HG03039 (cell line): ENCODE results near the gene IMPA2.
A peak's percentile ranks its signal among the peaks of the same experiment; 100 is the strongest.

Experiments used
- ATAC-seq: cut with Tn5 transposase; IDR thresholded peaks from one replicate; pipeline ENCODE4 v1.9.1; 2021; ENCODE audit warnings: mild to moderate bottlenecking, moderate library complexity; ENCODE audit not compliant: unreplicated experiment

The IMPA2 gene

GRCh38 chr18:12046046-12046750 lies 64.9 kb downstream of the IMPA2 start:
- no peak for ATAC-seq

GRCh38 chr18:12046751-12047335 lies 65.5 kb downstream of the IMPA2 start:
- no peak for ATAC-seq

- no peak for ATAC-seq
Observed at GRCh38 chr18:12048010-12048826, 66.9 kb downstream of the IMPA2 start.

DNA sequence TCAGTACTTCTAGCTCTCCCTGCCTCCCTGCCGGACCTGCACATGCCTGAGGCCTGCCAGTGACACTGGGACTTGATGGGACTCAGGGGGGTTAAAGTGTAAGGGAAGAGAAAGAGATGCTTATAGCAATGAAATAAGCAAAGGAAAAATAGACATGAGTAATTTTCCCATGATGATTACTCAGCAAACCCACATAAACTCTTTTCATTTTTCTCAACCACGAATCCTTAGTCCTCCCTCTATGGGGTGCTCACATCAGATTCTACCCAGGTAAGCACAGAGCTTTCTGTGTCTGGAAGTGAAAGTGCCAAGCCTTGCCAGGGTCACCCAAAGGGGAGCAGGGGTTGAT lies 67.5 kb downstream of the IMPA2 start:
- ATAC-seq, result no peak

DNA sequence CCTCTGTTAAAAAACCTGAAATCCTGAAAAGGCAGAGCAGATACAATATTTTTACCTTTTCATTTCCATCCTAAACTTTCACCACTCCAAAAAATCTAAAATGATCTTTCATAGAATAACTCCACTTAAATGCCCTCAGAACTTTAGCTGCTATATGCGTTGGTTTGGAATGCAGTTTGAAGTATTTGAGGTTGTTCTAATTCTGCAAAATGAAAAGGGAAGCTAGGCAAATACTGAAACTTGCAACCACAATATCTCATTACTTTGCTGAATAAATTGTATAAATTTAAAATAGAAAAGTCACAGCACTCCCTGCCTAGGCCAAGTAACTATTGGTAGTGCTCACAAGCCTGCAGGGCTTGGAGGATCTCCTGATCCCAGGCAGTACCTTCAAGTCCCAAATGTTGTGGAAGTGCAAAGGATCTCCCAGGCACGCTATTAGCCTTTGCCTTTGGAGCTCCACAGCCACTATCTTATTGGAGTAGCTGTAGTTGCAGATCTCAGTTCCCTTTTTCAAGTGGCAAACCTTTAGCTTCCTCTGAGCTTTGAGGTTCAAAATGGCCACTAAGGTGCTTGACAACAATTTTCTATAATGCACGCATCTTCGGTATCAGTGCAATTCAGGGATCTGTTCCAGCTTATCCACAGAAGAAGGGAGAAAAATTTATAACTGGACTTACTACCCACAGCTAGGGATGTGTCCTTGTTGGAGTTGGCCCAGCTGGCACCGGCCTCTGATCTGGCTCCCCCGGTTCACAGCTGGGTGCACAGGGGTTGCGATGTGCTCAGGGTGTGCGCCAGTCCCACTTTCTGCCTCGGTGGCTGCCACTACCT lies 68.9 kb downstream of the IMPA2 start:
- peak; percentile 81 for ATAC-seq

GRCh38 chr18:12052866-12053265 lies 71.6 kb downstream of the IMPA2 start:
- ATAC-seq, result no peak

DNA sequence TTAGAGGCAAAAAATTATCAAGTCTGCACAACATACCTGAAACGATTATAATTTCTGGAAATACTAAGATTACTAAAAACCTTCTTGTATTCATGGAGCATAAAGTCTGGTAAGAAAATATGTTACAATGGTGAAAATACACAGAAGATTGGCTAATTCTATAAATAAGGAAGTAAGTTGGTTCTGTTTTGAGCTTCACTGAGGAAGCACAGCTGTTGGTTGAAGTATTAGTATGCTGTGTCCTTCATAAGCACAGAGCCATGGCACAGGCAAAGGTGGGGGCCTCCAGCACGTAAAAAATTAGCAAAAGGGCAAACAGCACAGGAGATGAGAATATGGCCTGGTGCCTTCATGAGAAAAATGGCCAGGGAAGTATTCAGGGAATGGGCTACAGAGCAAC lies 72.0 kb downstream of the IMPA2 start:
- ATAC-seq, result peak; percentile 46

GRCh38 chr18:12056034-12056883 lies 75.0 kb downstream of the IMPA2 start:
- no peak for ATAC-seq

DNA sequence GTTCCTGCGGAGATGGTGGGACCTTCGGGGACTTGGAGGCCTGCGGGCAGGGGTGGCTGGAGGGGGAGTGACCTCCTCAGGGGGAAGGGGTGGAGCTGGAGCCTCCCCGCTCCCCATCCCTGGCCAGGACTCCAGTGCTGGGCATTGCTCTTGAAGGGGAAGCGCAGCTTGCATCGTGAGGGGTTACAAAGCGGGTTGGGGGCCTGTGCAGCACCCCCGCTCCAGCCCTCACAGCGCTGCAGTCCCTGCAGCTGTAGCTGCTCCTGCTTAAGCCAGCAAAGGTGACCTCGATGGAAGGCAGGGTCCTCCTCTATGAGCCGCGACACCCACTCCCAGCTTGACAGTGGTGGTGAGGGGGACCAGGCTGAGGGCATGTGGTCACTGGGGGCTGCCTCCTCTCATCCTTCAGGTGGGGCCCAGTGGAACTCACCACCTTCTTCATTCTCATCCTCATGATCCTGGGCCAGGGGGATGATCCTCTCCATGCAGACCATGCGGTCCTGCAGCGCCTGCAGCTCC lies 75.6 kb downstream of the IMPA2 start:
- ATAC-seq, result no peak

DNA sequence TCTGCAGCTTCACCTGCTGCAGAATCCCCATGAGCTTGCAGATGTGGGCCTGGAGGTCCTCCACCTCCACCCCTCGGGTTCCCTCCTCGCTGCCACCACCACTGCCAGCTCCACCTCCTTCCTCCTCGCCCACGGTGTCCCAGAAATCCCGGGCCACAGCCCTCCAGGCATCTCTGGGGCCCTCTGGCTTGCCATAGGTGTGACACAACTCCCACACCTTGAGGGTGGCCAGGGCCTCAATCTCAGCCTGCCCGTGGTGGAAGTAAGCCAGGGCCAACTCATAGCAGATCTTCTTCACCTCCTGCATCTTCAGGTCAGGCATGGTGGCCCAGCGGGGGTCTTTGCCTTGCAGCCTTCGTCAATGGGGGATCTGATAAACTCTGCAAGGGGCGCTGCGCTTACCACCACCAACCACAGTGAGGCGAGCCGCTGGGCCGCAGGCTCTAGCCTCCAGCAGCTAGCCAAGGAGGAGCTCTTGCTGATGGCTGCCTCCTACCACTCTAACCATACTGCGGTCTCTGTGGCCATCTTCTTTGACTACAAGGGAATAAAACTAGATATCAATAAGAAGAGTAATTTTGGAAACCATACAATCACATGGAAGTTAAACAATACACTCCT lies 76.2 kb downstream of the IMPA2 start:
- no peak for ATAC-seq

DNA sequence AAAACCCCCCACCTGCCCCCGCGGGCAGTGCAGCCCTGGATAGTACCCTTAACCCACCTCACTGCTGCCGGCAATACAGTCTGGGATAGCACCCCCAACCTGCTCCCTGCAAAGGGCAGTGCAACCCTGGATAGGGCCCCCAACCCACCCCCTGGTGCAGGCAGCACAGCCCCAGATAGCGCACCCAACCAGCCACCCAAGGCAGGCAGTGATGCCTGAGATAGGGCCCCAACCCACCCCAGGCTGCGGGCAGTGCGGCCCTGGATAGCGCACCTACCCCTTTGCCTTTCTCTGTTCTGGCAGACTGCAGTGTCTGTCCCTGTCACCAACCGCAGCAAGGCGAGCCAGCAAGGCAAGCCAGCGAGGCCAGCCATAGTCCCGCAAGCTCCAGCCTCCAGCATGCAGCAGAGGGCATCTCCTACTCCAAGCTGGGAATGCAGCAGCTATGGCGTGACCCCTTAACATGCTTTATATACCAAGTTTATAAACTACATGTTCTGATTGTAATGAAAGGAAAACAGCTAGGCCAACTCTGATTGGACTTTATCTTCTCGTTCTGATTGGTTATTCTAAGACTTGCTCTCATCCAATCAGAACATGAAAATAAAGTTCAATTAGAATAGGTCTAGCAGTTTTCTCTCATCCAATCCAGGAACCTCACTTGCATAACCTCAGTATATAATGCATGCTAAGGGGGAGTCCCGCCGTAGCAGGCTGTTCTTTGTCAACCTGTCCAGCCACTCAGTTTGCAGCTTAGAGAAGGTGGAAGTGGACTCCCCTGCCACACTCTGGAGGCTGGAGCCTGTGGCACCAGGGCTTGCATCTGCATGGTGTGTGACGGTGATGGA lies 78.3 kb downstream of the IMPA2 start:
- no peak for ATAC-seq

DNA sequence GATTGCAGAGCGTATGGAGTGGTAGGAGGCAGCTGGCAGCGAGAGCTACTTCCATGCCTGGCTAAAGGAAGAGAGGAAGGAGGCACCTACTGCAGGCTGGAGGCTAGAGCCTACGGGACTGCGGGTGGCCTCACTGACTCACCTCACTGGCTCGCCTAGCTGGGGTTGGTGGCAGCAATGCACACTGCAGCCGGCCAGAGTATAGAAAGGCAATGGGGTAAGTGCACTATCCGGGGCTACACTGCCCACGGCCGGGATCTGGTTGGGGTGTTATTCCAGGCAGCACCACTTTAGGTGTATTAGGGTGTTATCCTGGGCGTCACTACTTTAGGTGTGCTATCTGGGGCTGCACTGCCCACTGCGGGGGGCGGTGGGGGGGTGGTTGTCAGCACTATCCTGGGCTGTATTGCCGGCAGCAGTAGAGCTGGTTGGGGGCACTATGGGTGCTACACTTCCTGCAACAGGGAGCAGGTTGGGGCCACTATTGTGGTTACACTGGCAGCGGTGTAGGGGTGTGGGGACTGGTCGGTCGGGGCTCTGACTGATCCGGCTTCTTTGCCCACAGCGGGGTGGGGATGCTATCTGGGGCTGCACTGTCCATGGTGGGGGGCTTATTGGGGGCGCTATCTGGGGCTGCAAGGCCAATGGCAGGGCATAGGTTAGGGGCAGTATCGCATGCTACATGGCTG lies 79.0 kb downstream of the IMPA2 start:
- no peak for ATAC-seq

- no peak for ATAC-seq
Observed at GRCh38 chr18:12061685-12062084, 80.4 kb downstream of the IMPA2 start.

DNA sequence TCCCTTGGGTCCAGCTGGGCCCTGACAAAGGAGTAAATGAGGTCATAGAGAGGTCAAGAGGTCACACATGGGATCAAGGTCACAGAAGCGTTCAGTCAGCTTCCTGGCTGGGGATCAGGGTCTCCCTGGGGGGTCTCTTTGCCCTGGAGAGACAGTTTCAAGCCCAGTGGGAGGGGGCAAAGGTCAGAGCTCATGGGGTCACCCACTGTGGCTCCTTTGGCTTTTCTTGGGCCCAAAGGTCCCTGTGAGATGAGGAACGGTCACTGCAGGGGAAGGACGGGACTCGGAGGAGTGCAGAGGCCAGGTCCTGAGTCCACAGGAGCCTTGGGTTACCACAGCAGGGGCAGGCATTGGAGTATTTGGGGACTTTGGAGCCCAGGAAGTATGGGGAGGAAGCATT lies 81.7 kb downstream of the IMPA2 start:
- no peak for ATAC-seq

DNA sequence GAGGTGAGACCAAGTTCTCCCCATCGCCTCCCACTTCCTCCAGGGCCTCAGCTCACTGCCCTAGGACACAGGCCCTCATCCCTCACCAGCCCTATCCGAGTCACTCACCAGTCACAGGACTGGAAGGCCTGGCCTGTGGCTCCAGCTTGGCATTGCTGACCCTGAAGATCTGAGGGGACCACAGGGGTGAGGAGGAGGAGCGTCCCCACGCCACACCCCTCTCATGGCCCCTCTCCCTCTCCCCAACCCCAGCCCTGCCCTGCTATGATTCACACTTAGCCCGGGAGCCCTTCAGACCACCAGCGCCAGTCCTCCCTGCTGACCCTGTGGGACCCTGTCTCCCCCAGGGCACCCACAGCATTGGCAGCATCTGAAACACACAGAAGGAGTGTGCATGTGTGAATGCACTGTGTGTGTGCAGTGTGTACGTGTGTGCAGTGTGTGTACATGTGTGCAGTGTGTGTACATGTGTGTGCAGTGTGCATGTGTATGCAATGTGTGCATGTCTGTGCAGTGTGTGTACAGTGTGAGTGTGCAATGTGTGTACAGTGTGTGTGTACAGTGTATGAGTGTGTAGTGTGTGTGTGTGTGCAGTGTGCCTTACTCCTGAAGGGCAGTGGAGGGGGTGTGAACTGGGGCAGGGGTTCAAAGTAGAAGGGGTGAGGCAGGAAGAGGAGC lies 82.9 kb downstream of the IMPA2 start:
- ATAC-seq, result no peak

GRCh38 chr18:12065397-12065796 lies 84.1 kb downstream of the IMPA2 start:
- no peak for ATAC-seq

GRCh38 chr18:12066910-12067511 lies 85.7 kb downstream of the IMPA2 start:
- no peak for ATAC-seq
